Ovary (tissue), 9 donors: ENCODE results near the gene TMEM11. TPM values are rescaled to one million over a fixed set of nuclear protein-coding genes. Genes with fewer than 3 reads are reported as not detected.

Experiments
- DNase-seq, 5 donors: peaks; one replicate each; pipeline ENCODE4 v3.0.0-alpha.2; 2019 to 2020
- H3K27ac ChIP-seq, 2 donors: fragments of 200-600 bp; one replicate each; pipeline versions ENCODE4 v1.5.1 to v1.8.0; 2019 to 2022
- H3K27me3 ChIP-seq: fragments of 200-600 bp; one replicate; pipeline ENCODE4 v1.8.0; 2022
- H3K36me3 ChIP-seq: fragments of 200-600 bp; sonication (generic); one replicate; pipeline ENCODE4 v1.5.1; 2019
- H3K4me1 ChIP-seq: one replicate; pipeline ENCODE4 v1.8.1; 2013; ENCODE audit warnings: mild to moderate bottlenecking, moderate library complexity; ENCODE audit not compliant: insufficient read depth
- H3K4me3 ChIP-seq: fragments of 200-600 bp; sonication (generic); one replicate; pipeline ENCODE4 v1.5.1; 2017
- H3K9me3 ChIP-seq, 2 donors: fragments of 200-600 bp in 1 of 2; sonication (generic) in 1 of 2; one replicate each; pipeline versions ENCODE4 v1.5.1 to v1.8.1; 2013 to 2019; ENCODE audit warnings: mild to moderate bottlenecking in 1 of 2, moderate library complexity in 1 of 2
- CTCF ChIP-seq, 3 donors: fragments of 450-650 bp in 2 of 3; fragments of 200-600 bp in 1 of 3; IDR thresholded peaks; one replicate each; pipeline versions ENCODE4 v1.5.1 to v1.8.0; 2016 to 2022; ENCODE audit warnings: antibody characterized with exemption in 3 of 3, mild to moderate bottlenecking in 1 of 3
- EP300 ChIP-seq: sonication (generic); formaldehyde crosslinking; IDR thresholded peaks from one replicate; pipeline ENCODE4 v1.6.1; 2017; ENCODE audit warnings: antibody characterized with exemption
- POLR2A ChIP-seq: fragments of 450-650 bp; IDR thresholded peaks from one replicate; pipeline ENCODE4 v1.6.1; 2017; ENCODE audit warnings: antibody characterized with exemption, mild to moderate bottlenecking, moderate library complexity
- WGBS, 3 donors: extraction: QIAGEN DNeasy Blood & Tissue Kit in 1 of 3; methylation state at CpG; one replicate each; pipeline versions ENCODE4 v1.1.5 to v1.1.7; 2013 to 2017; 5-methylcytosine and 5-hydroxymethylcytosine counted together
- intact Hi-C, 4 donors: fragments of 100-400 bp; cut with DNase I; formaldehyde crosslinking; loops; one replicate each; pipeline versions ENCODE4 v1.11.0 to v1.15.1; 2022 to 2023
- polyA plus RNA-seq, 2 donors: library from polyadenylated mRNA; stranded (reverse); fragments of 200-250 nt in 1 of 2; fragments of 350-450 nt in 1 of 2; fragmentation: Illumina TruSeq in 1 of 2; extraction: RNeasy Lipid Tissue Mini Kit (QIAGEN cat#74804) in 1 of 2; gene quantifications; one replicate each; pipeline ENCODE4 v1.2.3, GENCODE V29; 2013 to 2014
- total RNA-seq, 7 donors: library from RNA; depleted of rRNA in 2 of 7; stranded (reverse); fragments of >200 nt in 2 of 7; fragmentation: NEBNext Ultra II Directional in 3 of 7; extraction: Animal tissue kit (Norgen Biotek cat#: 25700) in 3 of 7; gene quantifications; one replicate each; pipeline versions ENCODE4 v1.1.0 to v1.2.4, GENCODE V29; 2016 to 2023
- donor health status: DM: no; HTN: no; CAD: no; lungs with moderate emphysema.
- donor health status: DM: no; HTN: no; CAD: no.
- donor health status: Bipolar disorder and iron deficiency.
- donor health status: DM: yes; HTN: yes; CAD: no.
- donor health status: DM: no; HTN: no; CAD: no.
- donor health status: DM: yes; HTN: yes; CAD: no.

TMEM11 gene
- total and polyA plus RNA-seq, 9 donors: 10.5 to 20.0 (median 16.4) TPM

GRCh38 chr17:21248500-21248899 lies 34.5 kb upstream of the TMEM11 start:
- Histone ChIP-seq H3K36me3 (no peaks in the 10 kb centered on the region), H3K4me3 (no peak overlapping the region), H3K4me1 (peaks cover 6% of the 10 kb centered on the region), H3K27ac (no peak overlapping the region), H3K9me3 (no peaks in the 10 kb centered on the region), H3K27me3 (no peaks in the 10 kb centered on the region)
- intact Hi-C loops: no loop called here
- TF ChIP-seq EP300 (no peak), CTCF (IDR thresholded peaks at IDR 0.05) (no peak), POLR2A (no peak)
- 83 to 94% (median 86%) methylated on average over 3 to 4 of the region's 4 CpGs for WGBS, 3 donors
- no peak for DNase-seq

DNA sequence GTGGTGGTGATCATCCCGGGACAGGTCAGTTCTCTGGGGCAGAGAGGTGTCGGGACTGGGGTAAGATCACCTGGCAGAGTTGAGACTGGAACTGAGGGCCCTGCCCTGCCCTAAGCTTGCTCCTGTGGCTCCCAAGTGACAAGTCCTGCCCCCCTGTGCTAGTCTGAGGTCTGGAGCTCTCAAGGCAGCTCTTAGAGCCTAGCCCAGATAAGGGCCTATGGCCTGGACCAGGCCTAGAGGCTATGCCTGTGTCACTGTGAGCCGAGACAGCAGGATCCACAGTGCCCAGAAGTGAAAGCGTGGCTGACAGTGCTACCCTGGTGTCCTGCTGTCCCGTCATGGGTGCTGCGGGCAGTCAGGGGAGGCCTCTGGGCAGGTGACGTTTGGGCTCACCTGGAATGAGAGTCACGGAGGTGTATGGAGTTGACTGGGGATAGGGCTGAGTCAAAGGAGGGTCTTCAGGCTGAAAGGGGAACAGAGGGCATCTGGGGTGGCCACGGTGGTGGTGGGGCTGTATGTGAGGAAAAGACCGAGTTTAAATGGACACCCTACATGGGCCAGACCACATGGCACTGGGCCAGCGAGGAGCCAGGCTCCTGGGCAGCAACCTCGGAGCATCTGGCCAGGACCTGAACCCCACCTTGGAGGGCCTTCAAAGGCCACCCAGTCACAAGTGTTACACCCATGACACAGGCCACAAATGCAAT lies 33.7 kb upstream of the TMEM11 start:
- intact Hi-C loops: no loop called here
- TF ChIP-seq POLR2A (no peak), EP300 (no peak), CTCF (IDR thresholded peaks at IDR 0.05) (no peak)
- no peaks in the 10 kb centered on the region for H3K27me3 ChIP-seq
- H3K4me3 ChIP-seq: no peak overlapping the region
- 75 to 87% (median 83%) methylated on average over 12 of the region's 12 CpGs for WGBS, 3 donors
- H3K9me3 ChIP-seq: no peaks in the 10 kb centered on the region
- H3K27ac ChIP-seq: no peak overlapping the region
- no peaks in the 10 kb centered on the region for H3K36me3 ChIP-seq
- H3K4me1 ChIP-seq: peaks cover 6% of the 10 kb centered on the region
- no peak for DNase-seq

GRCh38 chr17:21246698-21247097 lies 32.7 kb upstream of the TMEM11 start:
- H3K4me3 ChIP-seq: no peak overlapping the region
- intact Hi-C loops: no loop called here
- peaks cover 5% of the 10 kb centered on the region for H3K4me1 ChIP-seq
- no peak for DNase-seq
- H3K27me3 ChIP-seq: no peaks in the 10 kb centered on the region
- WGBS, 3 donors: 86 to 96% (median 91%) methylated on average over 4 of the region's 4 CpGs
- no peak overlapping the region for H3K27ac ChIP-seq
- no peak for TF ChIP-seq EP300
- H3K9me3 ChIP-seq: no peaks in the 10 kb centered on the region
- H3K36me3 ChIP-seq: no peaks in the 10 kb centered on the region

DNA sequence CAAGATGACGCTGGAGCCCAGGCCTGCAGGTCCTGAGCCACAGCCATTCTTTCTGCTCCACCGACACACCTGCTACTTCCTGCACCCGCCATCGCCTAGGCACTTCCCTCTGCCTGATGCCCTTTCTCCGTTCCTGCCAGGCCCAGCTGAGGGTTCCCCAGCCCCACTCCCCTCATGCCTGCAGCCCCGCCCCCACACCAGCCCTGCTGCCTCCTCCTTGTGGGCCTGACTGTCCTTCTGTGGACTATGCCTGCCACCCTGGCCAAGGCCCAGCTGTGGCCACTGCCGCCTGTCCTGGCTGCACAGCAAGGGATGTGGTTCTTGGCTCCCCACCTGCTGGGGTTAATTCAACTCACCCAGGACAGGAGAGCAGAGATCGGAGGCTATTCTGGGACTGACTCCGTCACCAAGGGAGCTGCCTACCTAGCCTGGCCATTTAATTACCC lies 31.7 kb upstream of the TMEM11 start:
- H3K4me1 ChIP-seq: no peaks in the 10 kb centered on the region
- H3K27me3 ChIP-seq: no peaks in the 10 kb centered on the region
- no peaks in the 10 kb centered on the region for H3K9me3 ChIP-seq
- no peak overlapping the region for H3K4me3 ChIP-seq
- H3K36me3 ChIP-seq: no peaks in the 10 kb centered on the region
- intact Hi-C loops: no loop called here
- no peak overlapping the region for H3K27ac ChIP-seq
- no peak for TF ChIP-seq POLR2A
- TF ChIP-seq EP300: no peak
- no peak for TF ChIP-seq CTCF (IDR thresholded peaks at IDR 0.05)
- DNase-seq: no peak
- WGBS, 3 donors: 70 to 85% (median 81%) methylated on average over 9 of the region's 9 CpGs

DNA sequence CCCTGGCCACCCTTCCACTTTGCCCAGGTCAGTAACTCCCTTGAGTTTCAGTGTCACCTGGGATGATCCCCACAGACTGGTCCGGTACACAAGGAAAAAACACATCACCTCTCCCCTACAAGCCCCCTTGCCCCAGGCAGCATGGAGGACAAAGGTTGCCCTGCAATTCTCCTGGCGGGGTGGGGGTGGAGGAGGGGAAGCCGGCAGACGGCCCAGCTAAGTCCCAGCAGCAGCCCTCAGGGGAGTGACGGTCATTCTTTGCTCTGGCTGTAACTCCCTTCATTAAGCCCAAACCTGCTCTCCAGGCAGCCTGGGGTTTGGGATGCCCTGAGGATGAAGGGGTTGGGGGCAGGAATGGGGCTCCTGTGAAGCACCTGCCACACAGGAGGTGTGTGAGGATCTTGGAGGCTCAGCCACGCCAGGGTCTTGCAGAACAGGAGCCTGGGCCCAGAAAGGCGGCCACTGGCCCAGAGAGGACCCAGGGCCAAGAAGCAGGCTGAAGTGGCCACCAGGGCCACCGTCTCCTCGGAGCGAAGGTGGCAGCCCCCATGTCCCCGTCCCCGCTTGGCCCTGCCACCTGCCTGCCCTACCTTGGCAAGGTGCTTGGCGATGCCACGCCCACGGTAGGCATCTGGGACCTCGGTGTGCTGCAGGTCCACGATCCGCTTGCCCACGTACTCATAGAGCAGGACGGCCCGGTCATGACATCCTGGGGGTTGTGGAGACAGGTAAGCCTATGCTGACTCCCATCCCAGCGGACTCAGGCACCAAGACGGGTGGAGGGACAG lies 29.7 kb upstream of the TMEM11 start:
- intact Hi-C loops: no loop called here
- no peaks in the 10 kb centered on the region for H3K36me3 ChIP-seq
- no peaks in the 10 kb centered on the region for H3K9me3 ChIP-seq
- no peaks in the 10 kb centered on the region for H3K4me1 ChIP-seq
- H3K4me3 ChIP-seq: no peak overlapping the region
- 81 to 84% (median 81%) methylated on average over 18 to 23 of the region's 23 CpGs for WGBS, 3 donors
- TF ChIP-seq CTCF (IDR thresholded peaks at IDR 0.05) (no peak), EP300 (no peak), POLR2A (no peak)
- no peaks in the 10 kb centered on the region for H3K27me3 ChIP-seq
- no peak for DNase-seq
- H3K27ac ChIP-seq: no peak overlapping the region
